WTC11 (cell line): Measurements from ENCODE around the gene EXOSC1. TPM values are rescaled to one million over a fixed set of nuclear protein-coding genes. Genes with fewer than 3 reads are reported as not detected.

Experiments used
- ATAC-seq: fragments of 200-7000 bp; cut with Tn5 transposase; 2 replicates; pipeline ENCODE4 v1.10.0; 2021; ENCODE audit warnings: mild to moderate bottlenecking, moderate library complexity
- Bru-seq: library from RNA; stranded (reverse); fragments of 400-500 nt; gene quantifications from one replicate; lab custom pipeline; 2021; lab: Mats Ljungman, UMichigan
- CTCF ChIA-PET: fragments of 300-600 bp; sonication (Branson Sonifier 250); formaldehyde crosslinking; loops from one replicate; lab custom pipeline; 2021; ENCODE audit warnings: antibody characterized with exemption; lab: Charles Lee
- POLR2A ChIA-PET: fragments of 350-600 bp; sonication (Branson Sonifier 250); formaldehyde crosslinking; loops from one replicate; lab custom pipeline; 2021; ENCODE audit warnings: antibody characterized with exemption; lab: Charles Lee
- DNase-seq: peaks from one replicate; pipeline ENCODE4 v3.0.0; 2021; ENCODE audit warnings: low spot score
- H3K27ac Mint-ChIP-seq: 2 replicates; pipeline ENCODE4 v1.8.0; 2021; ENCODE audit warnings: mixed read lengths
- H3K27me3 Mint-ChIP-seq: 2 replicates; pipeline ENCODE4 v1.8.0; 2021; ENCODE audit warnings: low read depth, mild to moderate bottlenecking, moderate library complexity, mixed read lengths
- H3K36me3 Mint-ChIP-seq: 2 replicates; pipeline ENCODE4 v1.8.0; 2021; ENCODE audit warnings: mixed read lengths
- H3K4me1 Mint-ChIP-seq: 2 replicates; pipeline ENCODE4 v1.8.0; 2022; ENCODE audit warnings: mixed read lengths
- H3K4me3 Mint-ChIP-seq: 2 replicates; pipeline ENCODE4 v1.8.0; 2021; ENCODE audit warnings: mild to moderate bottlenecking, moderate library complexity, mixed read lengths
- H3K9me3 Mint-ChIP-seq: 2 replicates; pipeline ENCODE4 v1.8.0; 2021; ENCODE audit warnings: mixed read lengths
- CREB1 ChIP-seq: sonication (generic); formaldehyde crosslinking; IDR thresholded peaks from 2 replicates; pipeline ENCODE4 v1.8.0; 2023; ENCODE audit warnings: mild to moderate bottlenecking, missing genetic modification reagents
- ELF4 ChIP-seq: sonication (generic); formaldehyde crosslinking; IDR thresholded peaks from 2 replicates; pipeline ENCODE4 v1.8.1; 2022; ENCODE audit warnings: low read depth, mild to moderate bottlenecking, moderate library complexity, missing genetic modification reagents
- ETV6 ChIP-seq: sonication (generic); formaldehyde crosslinking; IDR thresholded peaks from 2 replicates; pipeline ENCODE4 v1.8.1; 2022; ENCODE audit warnings: mild to moderate bottlenecking, missing genetic modification reagents
- FOXP1 ChIP-seq: sonication (generic); formaldehyde crosslinking; IDR thresholded peaks from 2 replicates; pipeline ENCODE4 v1.8.0; 2022; ENCODE audit warnings: missing genetic modification reagents, mild to moderate bottlenecking, moderate library complexity, borderline replicate concordance
- IRF2 ChIP-seq: sonication (generic); formaldehyde crosslinking; IDR thresholded peaks from 2 replicates; pipeline ENCODE4 v1.8.0; 2022; ENCODE audit warnings: low read depth, missing genetic modification reagents, borderline replicate concordance
- MYBL2 ChIP-seq: sonication (generic); formaldehyde crosslinking; IDR thresholded peaks from 2 replicates; pipeline ENCODE4 v1.8.1; 2023; ENCODE audit warnings: mild to moderate bottlenecking, moderate library complexity, missing genetic modification reagents
- NR2C2 ChIP-seq: sonication (generic); formaldehyde crosslinking; IDR thresholded peaks from 2 replicates; pipeline ENCODE4 v1.8.0; 2022; ENCODE audit warnings: mild to moderate bottlenecking, missing genetic modification reagents
- SMAD4 ChIP-seq: sonication (generic); formaldehyde crosslinking; IDR thresholded peaks from 2 replicates; pipeline ENCODE4 v1.8.0; 2022; ENCODE audit warnings: mild to moderate bottlenecking, missing genetic modification reagents
- TEAD4 ChIP-seq: sonication (generic); formaldehyde crosslinking; IDR thresholded peaks from 2 replicates; pipeline ENCODE4 v1.8.0; 2022; ENCODE audit warnings: mild to moderate bottlenecking, missing genetic modification reagents
- ZNF138 ChIP-seq: sonication (generic); formaldehyde crosslinking; conservative IDR thresholded peaks from 2 replicates; pipeline ENCODE4 v1.8.1; 2022; ENCODE audit warnings: mild to moderate bottlenecking, moderate library complexity, missing genetic modification reagents
- ZNF317 ChIP-seq: sonication (generic); formaldehyde crosslinking; IDR thresholded peaks from 2 replicates; pipeline ENCODE4 v1.8.1; 2023; ENCODE audit warnings: low read depth, mild to moderate bottlenecking, moderate library complexity, missing genetic modification reagents, borderline replicate concordance
- long read RNA-seq, 3 experiments: library from RNA in 1 of 3; library from capped mRNA in 1 of 3; library from polyadenylated mRNA in 1 of 3; unstranded in 2 of 3; stranded (forward) in 1 of 3; transcript quantifications; one replicate each; pipeline ENCODE4 v2.0.0, GENCODE V29; 2021
- total RNA-seq: library from RNA; stranded (reverse); gene quantifications from 3 replicates; pipeline ENCODE4 v1.2.3, GENCODE V29; 2021
- TF ChIP-seq, protein P1 (sequence below): sonication (generic); formaldehyde crosslinking; IDR thresholded peaks from 2 replicates; pipeline ENCODE4 v1.8.0; 2022; ENCODE audit warnings: mild to moderate bottlenecking, missing genetic modification reagents
- TF ChIP-seq, protein P2 (sequence below): sonication (generic); formaldehyde crosslinking; IDR thresholded peaks from 2 replicates; pipeline ENCODE4 v1.8.1; 2023; ENCODE audit warnings: mild to moderate bottlenecking, missing genetic modification reagents, moderate library complexity
- TF ChIP-seq, protein P3 (sequence below): sonication (generic); formaldehyde crosslinking; IDR thresholded peaks from 2 replicates; pipeline ENCODE4 v1.8.1; 2023; ENCODE audit warnings: mild to moderate bottlenecking, missing genetic modification reagents
- TF ChIP-seq, protein P4 (sequence below): sonication (generic); formaldehyde crosslinking; IDR thresholded peaks from 2 replicates; pipeline ENCODE4 v1.8.0; 2022; ENCODE audit warnings: missing genetic modification reagents
- TF ChIP-seq, protein P5 (sequence below): sonication (generic); formaldehyde crosslinking; IDR thresholded peaks from 2 replicates; pipeline ENCODE4 v1.8.1; 2023; ENCODE audit warnings: mild to moderate bottlenecking, moderate library complexity, missing genetic modification reagents
- TF ChIP-seq, protein P6 (sequence below): fragments of 250-450 bp; sonication (Bioruptor Pico); IDR thresholded peaks from 2 replicates; pipeline ENCODE4 v1.8.0; 2021; ENCODE audit warnings: mild to moderate bottlenecking

EXOSC1 gene, protein sequence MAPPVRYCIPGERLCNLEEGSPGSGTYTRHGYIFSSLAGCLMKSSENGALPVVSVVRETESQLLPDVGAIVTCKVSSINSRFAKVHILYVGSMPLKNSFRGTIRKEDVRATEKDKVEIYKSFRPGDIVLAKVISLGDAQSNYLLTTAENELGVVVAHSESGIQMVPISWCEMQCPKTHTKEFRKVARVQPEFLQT
- total RNA-seq = 48.4 to 53.7 TPM (median 50.0 TPM) in 3 replicates
- percentile 87 among the genes with signal in this experiment for Bru-seq, nascent RNA
- long read RNA-seq, experiment 1, transcript EXOSC1-204 (8 exons, 923 nt) = major isoform, 65 of 83 reads
- long read RNA-seq, experiment 1, partial matches to known transcripts = 4 of 83 reads
- long read RNA-seq, experiment 1, other reads (novel, unspliced or antisense) = 10 of 83 reads
- long read RNA-seq, experiment 2, transcript EXOSC1-204 (8 exons, 923 nt) = major isoform, 38 of 71 reads
- long read RNA-seq, experiment 2, partial matches to known transcripts = 11 of 71 reads
- long read RNA-seq, experiment 2, other reads (novel, unspliced or antisense) = 18 of 71 reads
- long read RNA-seq, experiment 3, transcript EXOSC1-202 (7 exons, 718 nt) = minor isoform, 10 of 314 reads
- long read RNA-seq, experiment 3, transcript EXOSC1-204 (8 exons, 923 nt) = major isoform, 267 of 314 reads
- long read RNA-seq, experiment 3, partial matches to known transcripts = 15 of 314 reads
- long read RNA-seq, experiment 3, other reads (novel, unspliced or antisense) = 21 of 314 reads

DNA sequence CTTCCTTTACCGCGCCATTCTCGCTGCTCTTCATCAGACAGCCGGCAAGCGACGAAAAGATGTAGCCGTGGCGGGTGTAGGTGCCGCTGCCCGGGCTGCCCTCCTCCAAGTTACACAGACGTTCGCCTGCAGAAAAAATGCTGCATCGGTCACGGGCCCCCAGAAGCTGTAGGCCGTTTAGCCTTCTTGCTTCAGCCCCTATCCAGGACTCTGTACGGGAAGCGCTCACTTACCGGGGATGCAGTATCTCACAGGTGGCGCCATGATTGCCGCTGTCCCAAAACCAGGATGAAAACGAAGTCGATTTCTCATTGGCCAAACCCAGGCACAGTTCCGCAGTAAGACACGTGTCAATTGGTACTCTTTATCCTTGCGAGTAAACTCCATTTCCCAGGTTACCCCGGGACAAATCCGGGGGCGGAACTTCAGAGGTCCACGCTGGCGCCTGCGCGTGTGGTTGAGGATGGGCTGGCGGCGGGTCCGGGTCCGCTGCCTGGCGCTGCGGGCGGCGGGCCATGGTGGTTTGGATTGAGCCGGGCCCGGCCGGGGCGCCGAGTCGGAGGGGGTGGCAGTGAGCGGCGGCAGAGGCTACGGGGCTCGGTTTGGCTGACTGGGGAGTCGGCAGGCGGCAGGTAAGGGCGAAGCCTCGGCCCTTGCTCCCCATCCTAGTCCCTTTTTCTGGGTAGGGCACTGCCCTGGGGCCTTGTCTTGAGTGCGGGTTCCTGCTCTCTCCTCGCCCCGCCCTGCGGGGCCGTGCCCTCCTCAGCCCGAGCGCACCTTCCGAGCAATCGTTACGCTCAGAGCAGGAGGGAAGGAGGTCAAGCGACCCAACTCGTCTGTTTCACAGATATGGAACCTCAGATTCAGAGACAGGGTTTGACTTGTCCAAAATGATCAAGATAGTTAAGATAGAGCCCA, at the start of gene EXOSC1, which contains the start of gene ZDHHC16:
TSS of gene EXOSC1 (minus strand) at position 285 of the 918 bp plus-strand sequence. CDS start at position 264, 21 bp downstream.
TSS of gene ZDHHC16 (plus strand) at position 454 of the 918 bp plus-strand sequence. CDS start 5,501 bp downstream, outside the sequence.
- peaks cover 13% of the 10 kb centered on the region for H3K36me3 Mint-ChIP-seq
- H3K4me3 Mint-ChIP-seq = peak within 1 kb of the TSS; percentile 97
- no peaks in the 10 kb centered on the region for H3K9me3 Mint-ChIP-seq
- peak; percentile 95 for DNase-seq
- peak; percentile 96 for ATAC-seq
- ChIA-PET POLR2A (interaction anchor here (0.8 kb wide), 1 partner anchor 16 kb away, joined by 3 read pairs; no protein-coding TSS in a partner anchor), CTCF (no interaction called here)
- H3K4me1 Mint-ChIP-seq = peaks cover 18% of the 10 kb centered on the region
- peak within 1 kb of the TSS; percentile 94 for H3K27ac Mint-ChIP-seq
- no peaks in the 10 kb centered on the region for H3K27me3 Mint-ChIP-seq
- TF ChIP-seq NR2C2 (no peak), TEAD4 (CRISPR knock-in tag) (0 out of 2 replicates have a peak, but pooled peaks have one; percentile 34), ZNF138 (CRISPR knock-in tag) (0 out of 2 replicates have a peak, but pooled peaks have one; percentile 41), SMAD4 (CRISPR knock-in tag) (no peak), ETV6 (CRISPR knock-in tag) (peak; percentile 66; the same call in 1 of the 2 replicates), FOXP1 (0 out of 2 replicates have a peak, but pooled peaks have one; percentile 40), ELF4 (CRISPR knock-in tag) (no peak), MYBL2 (CRISPR knock-in tag) (peak; percentile 77; the same call in 1 of the 2 replicates), ZNF317 (CRISPR knock-in tag) (no peak), IRF2 (CRISPR knock-in tag) (no peak), CREB1 (CRISPR knock-in tag) (no peak)
- TF ChIP-seq, protein P1, sequence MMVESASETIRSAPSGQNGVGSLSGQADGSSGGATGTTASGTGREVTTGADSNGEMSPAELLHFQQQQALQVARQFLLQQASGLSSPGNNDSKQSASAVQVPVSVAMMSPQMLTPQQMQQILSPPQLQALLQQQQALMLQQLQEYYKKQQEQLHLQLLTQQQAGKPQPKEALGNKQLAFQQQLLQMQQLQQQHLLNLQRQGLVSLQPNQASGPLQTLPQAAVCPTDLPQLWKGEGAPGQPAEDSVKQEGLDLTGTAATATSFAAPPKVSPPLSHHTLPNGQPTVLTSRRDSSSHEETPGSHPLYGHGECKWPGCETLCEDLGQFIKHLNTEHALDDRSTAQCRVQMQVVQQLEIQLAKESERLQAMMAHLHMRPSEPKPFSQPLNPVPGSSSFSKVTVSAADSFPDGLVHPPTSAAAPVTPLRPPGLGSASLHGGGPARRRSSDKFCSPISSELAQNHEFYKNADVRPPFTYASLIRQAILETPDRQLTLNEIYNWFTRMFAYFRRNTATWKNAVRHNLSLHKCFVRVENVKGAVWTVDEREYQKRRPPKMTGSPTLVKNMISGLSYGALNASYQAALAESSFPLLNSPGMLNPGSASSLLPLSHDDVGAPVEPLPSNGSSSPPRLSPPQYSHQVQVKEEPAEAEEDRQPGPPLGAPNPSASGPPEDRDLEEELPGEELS (CRISPR knock-in tag) = no peak
- TF ChIP-seq, protein P2, sequence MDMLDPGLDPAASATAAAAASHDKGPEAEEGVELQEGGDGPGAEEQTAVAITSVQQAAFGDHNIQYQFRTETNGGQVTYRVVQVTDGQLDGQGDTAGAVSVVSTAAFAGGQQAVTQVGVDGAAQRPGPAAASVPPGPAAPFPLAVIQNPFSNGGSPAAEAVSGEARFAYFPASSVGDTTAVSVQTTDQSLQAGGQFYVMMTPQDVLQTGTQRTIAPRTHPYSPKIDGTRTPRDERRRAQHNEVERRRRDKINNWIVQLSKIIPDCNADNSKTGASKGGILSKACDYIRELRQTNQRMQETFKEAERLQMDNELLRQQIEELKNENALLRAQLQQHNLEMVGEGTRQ (CRISPR knock-in tag) = peak; percentile 78
- TF ChIP-seq, protein P3, sequence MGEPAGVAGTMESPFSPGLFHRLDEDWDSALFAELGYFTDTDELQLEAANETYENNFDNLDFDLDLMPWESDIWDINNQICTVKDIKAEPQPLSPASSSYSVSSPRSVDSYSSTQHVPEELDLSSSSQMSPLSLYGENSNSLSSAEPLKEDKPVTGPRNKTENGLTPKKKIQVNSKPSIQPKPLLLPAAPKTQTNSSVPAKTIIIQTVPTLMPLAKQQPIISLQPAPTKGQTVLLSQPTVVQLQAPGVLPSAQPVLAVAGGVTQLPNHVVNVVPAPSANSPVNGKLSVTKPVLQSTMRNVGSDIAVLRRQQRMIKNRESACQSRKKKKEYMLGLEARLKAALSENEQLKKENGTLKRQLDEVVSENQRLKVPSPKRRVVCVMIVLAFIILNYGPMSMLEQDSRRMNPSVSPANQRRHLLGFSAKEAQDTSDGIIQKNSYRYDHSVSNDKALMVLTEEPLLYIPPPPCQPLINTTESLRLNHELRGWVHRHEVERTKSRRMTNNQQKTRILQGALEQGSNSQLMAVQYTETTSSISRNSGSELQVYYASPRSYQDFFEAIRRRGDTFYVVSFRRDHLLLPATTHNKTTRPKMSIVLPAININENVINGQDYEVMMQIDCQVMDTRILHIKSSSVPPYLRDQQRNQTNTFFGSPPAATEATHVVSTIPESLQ (CRISPR knock-in tag) = no peak
- TF ChIP-seq, protein P4, sequence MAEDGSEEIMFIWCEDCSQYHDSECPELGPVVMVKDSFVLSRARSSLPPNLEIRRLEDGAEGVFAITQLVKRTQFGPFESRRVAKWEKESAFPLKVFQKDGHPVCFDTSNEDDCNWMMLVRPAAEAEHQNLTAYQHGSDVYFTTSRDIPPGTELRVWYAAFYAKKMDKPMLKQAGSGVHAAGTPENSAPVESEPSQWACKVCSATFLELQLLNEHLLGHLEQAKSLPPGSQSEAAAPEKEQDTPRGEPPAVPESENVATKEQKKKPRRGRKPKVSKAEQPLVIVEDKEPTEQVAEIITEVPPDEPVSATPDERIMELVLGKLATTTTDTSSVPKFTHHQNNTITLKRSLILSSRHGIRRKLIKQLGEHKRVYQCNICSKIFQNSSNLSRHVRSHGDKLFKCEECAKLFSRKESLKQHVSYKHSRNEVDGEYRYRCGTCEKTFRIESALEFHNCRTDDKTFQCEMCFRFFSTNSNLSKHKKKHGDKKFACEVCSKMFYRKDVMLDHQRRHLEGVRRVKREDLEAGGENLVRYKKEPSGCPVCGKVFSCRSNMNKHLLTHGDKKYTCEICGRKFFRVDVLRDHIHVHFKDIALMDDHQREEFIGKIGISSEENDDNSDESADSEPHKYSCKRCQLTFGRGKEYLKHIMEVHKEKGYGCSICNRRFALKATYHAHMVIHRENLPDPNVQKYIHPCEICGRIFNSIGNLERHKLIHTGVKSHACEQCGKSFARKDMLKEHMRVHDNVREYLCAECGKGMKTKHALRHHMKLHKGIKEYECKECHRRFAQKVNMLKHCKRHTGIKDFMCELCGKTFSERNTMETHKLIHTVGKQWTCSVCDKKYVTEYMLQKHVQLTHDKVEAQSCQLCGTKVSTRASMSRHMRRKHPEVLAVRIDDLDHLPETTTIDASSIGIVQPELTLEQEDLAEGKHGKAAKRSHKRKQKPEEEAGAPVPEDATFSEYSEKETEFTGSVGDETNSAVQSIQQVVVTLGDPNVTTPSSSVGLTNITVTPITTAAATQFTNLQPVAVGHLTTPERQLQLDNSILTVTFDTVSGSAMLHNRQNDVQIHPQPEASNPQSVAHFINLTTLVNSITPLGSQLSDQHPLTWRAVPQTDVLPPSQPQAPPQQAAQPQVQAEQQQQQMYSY (CRISPR knock-in tag) = peak; percentile 36; the same call in 1 of the 2 replicates
- TF ChIP-seq, protein P5, sequence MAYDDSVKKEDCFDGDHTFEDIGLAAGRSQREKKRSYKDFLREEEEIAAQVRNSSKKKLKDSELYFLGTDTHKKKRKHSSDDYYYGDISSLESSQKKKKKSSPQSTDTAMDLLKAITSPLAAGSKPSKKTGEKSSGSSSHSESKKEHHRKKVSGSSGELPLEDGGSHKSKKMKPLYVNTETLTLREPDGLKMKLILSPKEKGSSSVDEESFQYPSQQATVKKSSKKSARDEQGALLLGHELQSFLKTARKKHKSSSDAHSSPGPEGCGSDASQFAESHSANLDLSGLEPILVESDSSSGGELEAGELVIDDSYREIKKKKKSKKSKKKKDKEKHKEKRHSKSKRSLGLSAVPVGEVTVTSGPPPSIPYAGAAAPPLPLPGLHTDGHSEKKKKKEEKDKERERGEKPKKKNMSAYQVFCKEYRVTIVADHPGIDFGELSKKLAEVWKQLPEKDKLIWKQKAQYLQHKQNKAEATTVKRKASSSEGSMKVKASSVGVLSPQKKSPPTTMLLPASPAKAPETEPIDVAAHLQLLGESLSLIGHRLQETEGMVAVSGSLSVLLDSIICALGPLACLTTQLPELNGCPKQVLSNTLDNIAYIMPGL (CRISPR knock-in tag) = peak; percentile 53; the same call in 1 of the 2 replicates
- TF ChIP-seq, protein P6, sequence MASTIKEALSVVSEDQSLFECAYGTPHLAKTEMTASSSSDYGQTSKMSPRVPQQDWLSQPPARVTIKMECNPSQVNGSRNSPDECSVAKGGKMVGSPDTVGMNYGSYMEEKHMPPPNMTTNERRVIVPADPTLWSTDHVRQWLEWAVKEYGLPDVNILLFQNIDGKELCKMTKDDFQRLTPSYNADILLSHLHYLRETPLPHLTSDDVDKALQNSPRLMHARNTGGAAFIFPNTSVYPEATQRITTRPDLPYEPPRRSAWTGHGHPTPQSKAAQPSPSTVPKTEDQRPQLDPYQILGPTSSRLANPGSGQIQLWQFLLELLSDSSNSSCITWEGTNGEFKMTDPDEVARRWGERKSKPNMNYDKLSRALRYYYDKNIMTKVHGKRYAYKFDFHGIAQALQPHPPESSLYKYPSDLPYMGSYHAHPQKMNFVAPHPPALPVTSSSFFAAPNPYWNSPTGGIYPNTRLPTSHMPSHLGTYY (CRISPR knock-in tag) = no peak
